Endodermal cell (in vitro differentiated cells): Measurements from ENCODE around the gene CORO7. TPM values are rescaled to one million over a fixed set of nuclear protein-coding genes. Genes with fewer than 3 reads are reported as not detected.

Source experiments
- DNase-seq: peaks from one replicate; pipeline ENCODE4 v3.0.0-alpha.2; 2017
- H3K27ac ChIP-seq: 2 replicates; pipeline ENCODE4 v1.5.1; 2013; ENCODE audit warnings: mild to moderate bottlenecking, low read depth, low read length, moderate library complexity
- H3K27me3 ChIP-seq: 2 replicates; pipeline ENCODE4 v1.6.1; 2013; ENCODE audit warnings: mild to moderate bottlenecking, low read length, moderate library complexity; ENCODE audit not compliant: insufficient read depth, control insufficient read depth, poor library complexity, severe bottlenecking
- H3K36me3 ChIP-seq: 2 replicates; pipeline ENCODE4 v1.7.0; 2013; ENCODE audit warnings: mild to moderate bottlenecking, low read length, moderate library complexity; ENCODE audit not compliant: control insufficient read depth, insufficient read depth
- H3K4me1 ChIP-seq: one replicate; pipeline ENCODE4 v1.7.0; 2013; ENCODE audit warnings: low read length; ENCODE audit not compliant: control insufficient read depth, insufficient read depth
- H3K4me3 ChIP-seq: 2 replicates; pipeline ENCODE4 v1.5.1; 2013; ENCODE audit warnings: mild to moderate bottlenecking, low read length, moderate library complexity
- H3K9ac ChIP-seq: 2 replicates; pipeline ENCODE4 v1.6.1; 2013; ENCODE audit warnings: mild to moderate bottlenecking, low read length, moderate library complexity; ENCODE audit not compliant: poor library complexity, severe bottlenecking; ENCODE audit errors: extremely low read depth
- H3K9me3 ChIP-seq: 2 replicates; pipeline ENCODE4 v1.6.1; 2013; ENCODE audit warnings: mild to moderate bottlenecking, low read length, moderate library complexity; ENCODE audit not compliant: control insufficient read depth
- H3K27ac Mint-ChIP-seq: 2 replicates; pipeline ENCODE4 v1.8.0; 2020; ENCODE audit warnings: mixed read lengths
- H3K27me3 Mint-ChIP-seq: 2 replicates; pipeline ENCODE4 v1.8.0; 2021; ENCODE audit warnings: mild to moderate bottlenecking, mixed read lengths; ENCODE audit not compliant: insufficient read depth
- H3K36me3 Mint-ChIP-seq: 2 replicates; pipeline ENCODE4 v1.8.0; 2020; ENCODE audit warnings: low read depth, mixed read lengths
- H3K4me1 Mint-ChIP-seq: 2 replicates; pipeline ENCODE4 v1.8.0; 2020; ENCODE audit warnings: mixed read lengths
- H3K4me3 Mint-ChIP-seq: 2 replicates; pipeline ENCODE4 v1.8.0; 2020; ENCODE audit warnings: mild to moderate bottlenecking, moderate library complexity, mixed read lengths
- H3K9me3 Mint-ChIP-seq: 2 replicates; pipeline ENCODE4 v1.8.0; 2020; ENCODE audit warnings: mild to moderate bottlenecking, mixed read lengths
- CTCF ChIP-seq: fragments of 200-600 bp; sonication (generic); conservative IDR thresholded peaks from 2 replicates; pipeline ENCODE4 v1.5.0; 2021; ENCODE audit warnings: antibody characterized with exemption, mild to moderate bottlenecking
- WGBS, 2 experiments: methylation state at CpG; one replicate each; pipeline versions ENCODE4 v1.1.5 to v1.1.7; 2013; ENCODE audit warnings: missing lambda C conversion rate in 2 of 2, mixed read lengths in 1 of 2; ENCODE audit not compliant: insufficient coverage in 1 of 2, insufficient read length in 1 of 2; 5-methylcytosine and 5-hydroxymethylcytosine counted together
- total RNA-seq, 2 donors: library from RNA; stranded (reverse); fragmentation: NEBNext Ultra II Directional in 1 of 2; extraction: Animal tissue kit (Norgen Biotek cat#: 25700) in 1 of 2; gene quantifications; 2 replicates in 1 of 2; 3 replicates in 1 of 2; pipeline ENCODE4 v1.2.1, GENCODE V29; 2021

The CORO7 gene
- total RNA-seq, 2 donors from 2014 or later = 32.5 to 37.5 TPM

- Mint-ChIP-seq H3K4me3 (no peak overlapping the region), H3K27ac (no peak overlapping the region), H3K9me3 (no peaks in the 10 kb centered on the region), H3K4me1 (peaks cover 4% of the 10 kb centered on the region), H3K36me3 (peaks cover 5% of the 10 kb centered on the region), H3K27me3 (no peaks in the 10 kb centered on the region)
- no peaks in the 10 kb centered on the region for H3K9me3 ChIP-seq
- no peaks in the 10 kb centered on the region for H3K4me1 ChIP-seq
- no peaks in the 10 kb centered on the region for H3K27me3 ChIP-seq
- no peak for DNase-seq
- H3K9ac ChIP-seq = no peak overlapping the region
- H3K27ac ChIP-seq = no peak overlapping the region
- WGBS, 2 experiments = 94 to 95% methylated on average over 20 to 21 of the region's 22 CpGs
- H3K36me3 ChIP-seq = peaks cover 6% of the 10 kb centered on the region
- TF ChIP-seq CTCF = no peak
- H3K4me3 ChIP-seq = no peak overlapping the region
Measured at GRCh38 chr16:4407543-4408322, 8.7 kb downstream of the CORO7 start.

- no peaks in the 10 kb centered on the region for H3K36me3 ChIP-seq
- H3K27me3 Mint-ChIP-seq = no peaks in the 10 kb centered on the region
- no peak for DNase-seq
- no peak overlapping the region for H3K4me3 Mint-ChIP-seq
- H3K36me3 Mint-ChIP-seq = peaks cover 2% of the 10 kb centered on the region
- 89 to 100% methylated on average over 10 to 24 of the region's 24 CpGs for WGBS, 2 experiments
- peaks cover 4% of the 10 kb centered on the region for H3K4me1 Mint-ChIP-seq
- no peak overlapping the region for H3K9ac ChIP-seq
- no peaks in the 10 kb centered on the region for H3K9me3 Mint-ChIP-seq
- H3K4me3 ChIP-seq = no peak overlapping the region
- H3K9me3 ChIP-seq = no peaks in the 10 kb centered on the region
- H3K4me1 ChIP-seq = no peaks in the 10 kb centered on the region
- no peak for TF ChIP-seq CTCF
- no peaks in the 10 kb centered on the region for H3K27me3 ChIP-seq
- H3K27ac ChIP-seq = no peak overlapping the region
- no peak overlapping the region for H3K27ac Mint-ChIP-seq
Measured at GRCh38 chr16:4404967-4405696, 11.3 kb downstream of the CORO7 start.

DNA sequence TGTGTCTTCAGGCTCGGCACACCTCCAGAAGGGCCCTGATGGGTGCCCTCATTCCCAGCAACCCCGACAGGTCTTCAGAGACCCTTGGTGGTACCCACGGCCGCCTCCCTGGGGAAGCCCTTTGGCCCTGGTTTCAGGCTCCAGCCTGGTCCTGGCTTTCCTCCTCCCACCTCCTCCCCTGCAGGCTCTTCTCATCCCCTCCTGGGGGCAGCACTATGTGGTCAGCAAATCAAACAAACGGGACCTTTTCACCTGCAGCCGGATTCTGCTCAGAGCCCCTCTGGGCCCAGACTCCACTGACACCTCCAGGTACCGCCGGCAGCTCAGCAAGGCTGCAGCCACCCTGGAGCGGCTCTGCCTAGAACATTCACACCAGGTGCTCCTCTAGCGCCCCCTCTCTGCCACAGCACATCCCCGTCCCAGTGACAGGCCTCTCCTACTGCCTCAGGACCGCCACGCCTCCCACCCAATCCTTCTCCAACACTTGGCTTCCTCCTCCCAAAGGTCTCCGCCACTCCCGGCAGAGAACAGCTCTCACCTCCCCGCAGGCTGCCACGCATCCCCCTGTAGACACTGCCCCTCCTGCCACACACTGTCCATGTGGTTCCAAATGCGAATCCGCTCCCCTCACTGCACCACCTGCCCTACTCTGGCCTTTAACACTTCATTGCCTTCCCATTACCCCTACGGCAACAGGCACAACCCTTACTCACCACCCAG, 12.0 kb downstream of the CORO7 start:
- Mint-ChIP-seq H3K9me3 (no peaks in the 10 kb centered on the region), H3K27me3 (no peaks in the 10 kb centered on the region), H3K36me3 (peaks cover 2% of the 10 kb centered on the region), H3K4me3 (no peak overlapping the region), H3K27ac (peak overlapping the region; percentile 85), H3K4me1 (peaks cover 4% of the 10 kb centered on the region)
- Histone ChIP-seq H3K27ac (no peak overlapping the region), H3K4me1 (no peaks in the 10 kb centered on the region), H3K27me3 (no peaks in the 10 kb centered on the region), H3K36me3 (no peaks in the 10 kb centered on the region), H3K4me3 (no peak overlapping the region), H3K9ac (no peak overlapping the region), H3K9me3 (no peaks in the 10 kb centered on the region)
- WGBS, 2 experiments = 64 to 69% methylated on average over 18 to 20 of the region's 20 CpGs
- TF ChIP-seq CTCF = peak; percentile 98
- DNase-seq = peak; percentile 97
